H1 (cell line): Measurements from ENCODE around the gene ZNF318. TPM values are rescaled to one million over a fixed set of nuclear protein-coding genes. Genes with fewer than 3 reads are reported as not detected.

Source experiments
- CHD1 ChIP-seq: IDR thresholded peaks from 2 replicates; pipeline ENCODE4 v1.6.1; 2012; ENCODE audit warnings: low read depth, low read length, improper control_type of control experiment
- FOSL1 ChIP-seq: IDR thresholded peaks from 2 replicates; pipeline ENCODE4 v1.6.1; 2011; ENCODE audit warnings: mild to moderate bottlenecking, low read depth, low read length, moderate library complexity; ENCODE audit not compliant: insufficient read depth
- KDM4A ChIP-seq: IDR thresholded peaks from one replicate; pipeline ENCODE4 v1.7.1; 2012; ENCODE audit warnings: low read depth, mild to moderate bottlenecking, moderate library complexity, low read length, inconsistent platforms; ENCODE audit not compliant: severe bottlenecking
- KDM5A ChIP-seq: fragments of 200-600 bp; IDR thresholded peaks from 2 replicates; pipeline ENCODE4 v1.7.1; 2012; ENCODE audit warnings: mild to moderate bottlenecking, low read length, inconsistent platforms, mixed read lengths
- MAFK ChIP-seq: IDR thresholded peaks from 2 replicates; pipeline ENCODE4 v1.6.1; 2012; ENCODE audit warnings: low read depth, mild to moderate bottlenecking, improper control_type of control experiment, low read length
- RAD21 ChIP-seq, 2 experiments: IDR thresholded peaks in 1 of 2; conservative IDR thresholded peaks in 1 of 2; 2 replicates each; pipeline ENCODE4 v1.6.1; 2011; ENCODE audit warnings: low read depth in 2 of 2, low read length in 2 of 2, improper control_type of control experiment in 1 of 2, inconsistent platforms in 1 of 2, mild to moderate bottlenecking in 1 of 2, moderate library complexity in 1 of 2
- RXRA ChIP-seq: IDR thresholded peaks from 2 replicates; pipeline ENCODE4 v1.6.1; 2011; ENCODE audit warnings: low read depth, mild to moderate bottlenecking, low read length, moderate library complexity; ENCODE audit not compliant: insufficient read depth
- SIX5 ChIP-seq: IDR thresholded peaks from 2 replicates; pipeline ENCODE4 v1.6.1; 2011; ENCODE audit warnings: mild to moderate bottlenecking, low read depth, low read length
- SP1 ChIP-seq: IDR thresholded peaks from 2 replicates; pipeline ENCODE4 v1.6.1; 2011; ENCODE audit warnings: low read depth, low read length
- TAF1 ChIP-seq: IDR thresholded peaks from 2 replicates; pipeline ENCODE4 v1.6.1; 2011; ENCODE audit warnings: mild to moderate bottlenecking, low read depth, low read length
- ZNF274 ChIP-seq: IDR thresholded peaks from 2 replicates; pipeline ENCODE4 v1.7.0; 2012; ENCODE audit warnings: low read length, borderline replicate concordance; ENCODE audit errors: extremely low read depth
- polyA plus RNA-seq, 7 experiments: library from polyadenylated mRNA; depleted of rRNA in 3 of 7; stranded (reverse) in 5 of 7; unstranded in 2 of 7; fragments of >200 nt in 5 of 7; fragments of 200-250 nt in 2 of 7; gene quantifications; 1 replicate in 5 of 7; 2 replicates in 1 of 7; 4 replicates in 1 of 7; pipeline versions ENCODE4 v1.2.1 to v1.2.3, GENCODE V29; 2011 to 2013; ENCODE audit warnings: missing spikeins in 2 of 7, mixed read lengths in 2 of 7
- total RNA-seq: library from RNA; stranded (reverse); fragmentation: NEBNext Ultra II Directional; extraction: Animal tissue kit (Norgen Biotek cat#: 25700); gene quantifications from 2 replicates; pipeline ENCODE4 v1.2.1, GENCODE V29; 2021

ZNF318 gene
- total and polyA plus RNA-seq, 2 of the 8 experiments (the other 6 are each of a cell fraction or from before 2014, with no cell fraction given): 10.2 to 22.1 TPM

DNA sequence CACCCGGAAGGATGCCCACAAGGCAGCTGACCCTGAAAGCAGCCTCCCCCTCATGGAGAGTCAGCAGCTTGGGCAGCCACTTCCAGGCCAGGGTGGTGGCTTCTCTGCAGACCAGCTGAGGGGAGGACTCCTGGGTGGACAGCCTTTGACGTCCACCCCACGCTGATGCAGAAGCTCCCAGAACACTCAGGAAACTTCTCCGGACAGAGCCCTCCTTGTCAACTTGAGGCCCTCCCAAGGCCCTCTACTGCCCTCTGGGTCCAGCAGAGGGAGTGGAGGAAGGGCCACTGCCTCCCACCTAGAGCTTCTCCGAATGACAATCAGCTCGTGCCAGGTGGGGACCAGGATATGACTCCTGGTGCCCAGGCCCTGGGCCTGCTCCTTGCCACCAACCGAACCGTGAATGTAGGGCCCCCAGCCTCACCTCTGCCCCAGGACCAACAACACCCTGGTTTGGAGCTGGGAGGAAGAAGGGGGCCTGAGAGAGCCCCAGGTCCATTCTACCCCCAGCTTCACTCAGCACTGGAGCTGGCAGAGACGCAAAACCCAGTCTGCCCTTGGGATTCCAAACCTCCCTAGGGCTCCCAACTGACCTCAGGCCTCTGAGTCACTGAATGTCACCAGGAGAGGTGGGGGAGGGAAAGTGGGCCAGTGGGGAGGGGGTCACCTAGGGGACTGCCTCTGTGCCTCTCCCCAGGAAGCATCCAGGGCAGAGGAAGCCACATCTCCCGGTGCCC, 82.3 kb downstream of the ZNF318 start (continued):
- TF ChIP-seq KDM4A (no peak), KDM5A (no peak), SIX5 (no peak), FOSL1 (no peak), TAF1 (no peak), RAD21 (IDR thresholded peaks at IDR 0.05 in 1 of 2, conservative IDR thresholded peaks at IDR 0.05 in 1 of 2; ENCODE audit: low read depth in 2 of 2, low read length in 2 of 2) (peak; percentile 57 to 68), RXRA (no peak), ZNF274 (no peak), MAFK (no peak), SP1 (no peak), CHD1 (no peak)
